Tongue (tissue), 2 donors: ENCODE results near the gene FEM1A. TPM values are rescaled to one million over a fixed set of nuclear protein-coding genes. Genes with fewer than 3 reads are reported as not detected.
A peak's percentile ranks its signal among the peaks of the same experiment; 100 is the strongest.
"Not testable (repeated sequence)": the region's sequence is repeated elsewhere in the genome, so short reads cannot be mapped to it uniquely, and the experiment has no call there.

Experiments used
- DNase-seq: peaks from one replicate; pipeline ENCODE4 v3.0.0-alpha.2; 2015
- total RNA-seq: library from RNA; depleted of rRNA; stranded (reverse); fragments of >200 nt; gene quantifications from one replicate; pipeline ENCODE4 v1.2.3, GENCODE V29; 2014

The FEM1A gene
- 56.1 TPM for total RNA-seq

- peak; percentile 100 for DNase-seq
These were observed at the start of gene FEM1A for GRCh38 chr19:4791183-4792018. Gene FEM1A (plus strand): TSS chr19:4791734. CDS start chr19:4791855, 121 bp downstream.

GRCh38 chr19:4742723-4743646 lies 48.5 kb upstream of the FEM1A start:
- peak; percentile 67 for DNase-seq

- peak; percentile 76 for DNase-seq
These were observed 46.9 kb upstream of the FEM1A start for GRCh38 chr19:4744451-4745174.

- not testable (repeated sequence) for DNase-seq
These were observed 46.4 kb upstream of the FEM1A start for GRCh38 chr19:4745175-4745574.

GRCh38 chr19:4745986-4746385 lies 45.5 kb upstream of the FEM1A start:
- DNase-seq: no peak

- DNase-seq: no peak
These were observed 43.3 kb upstream of the FEM1A start for GRCh38 chr19:4748185-4748584.

- DNase-seq: no peak
These were observed 42.9 kb upstream of the FEM1A start for GRCh38 chr19:4748589-4748988.

- no peak for DNase-seq
These were observed 41.5 kb upstream of the FEM1A start for GRCh38 chr19:4749870-4750590.

- DNase-seq: no peak
These were observed 37.3 kb upstream of the FEM1A start for GRCh38 chr19:4754248-4754647.

- no peak for DNase-seq
These were observed 36.1 kb upstream of the FEM1A start for GRCh38 chr19:4755459-4755858.

- DNase-seq: no peak
These were observed 33.5 kb upstream of the FEM1A start for GRCh38 chr19:4758082-4758481.

GRCh38 chr19:4758659-4759058 lies 32.9 kb upstream of the FEM1A start:
- DNase-seq: no peak

- peak; percentile 93 for DNase-seq
These were observed 31.9 kb upstream of the FEM1A start for GRCh38 chr19:4759388-4760284.

GRCh38 chr19:4760285-4760650 lies 31.3 kb upstream of the FEM1A start:
- no peak for DNase-seq

- DNase-seq: no peak
These were observed 28.5 kb upstream of the FEM1A start for GRCh38 chr19:4763021-4763420.

GRCh38 chr19:4764393-4764660 lies 27.2 kb upstream of the FEM1A start:
- DNase-seq: no peak

- DNase-seq: peak; percentile 98
These were observed 22.4 kb upstream of the FEM1A start for GRCh38 chr19:4768934-4769777.

- DNase-seq: no peak
These were observed 19.0 kb upstream of the FEM1A start for GRCh38 chr19:4772566-4772965.

GRCh38 chr19:4773047-4773640 lies 18.4 kb upstream of the FEM1A start:
- no peak for DNase-seq

- no peak for DNase-seq
These were observed 17.4 kb upstream of the FEM1A start for GRCh38 chr19:4774136-4774535.
